SU-DHL-6 (cell line): Measurements from ENCODE around the gene TSHZ2.

Experiments
- EZH2phosphoT487 ChIP-seq: fragments of 200-600 bp; sonication (generic), shearing (Covaris generic); conservative IDR thresholded peaks from 2 replicates; pipeline ENCODE4 v1.6.1; 2018; ENCODE audit warnings: mild to moderate bottlenecking, antibody characterized with exemption, low read length, moderate library complexity, mixed read lengths
- TF ChIP-seq, protein P1 (sequence below): fragments of 200-600 bp; sonication (generic); IDR thresholded peaks from one replicate; pipeline ENCODE4 v1.5.1; 2017; ENCODE audit warnings: antibody characterized with exemption, mild to moderate bottlenecking, low read length, moderate library complexity; ENCODE audit not compliant: insufficient read depth, poor library complexity, severe bottlenecking

- no peak for TF ChIP-seq EZH2phosphoT487
- TF ChIP-seq, protein P1, sequence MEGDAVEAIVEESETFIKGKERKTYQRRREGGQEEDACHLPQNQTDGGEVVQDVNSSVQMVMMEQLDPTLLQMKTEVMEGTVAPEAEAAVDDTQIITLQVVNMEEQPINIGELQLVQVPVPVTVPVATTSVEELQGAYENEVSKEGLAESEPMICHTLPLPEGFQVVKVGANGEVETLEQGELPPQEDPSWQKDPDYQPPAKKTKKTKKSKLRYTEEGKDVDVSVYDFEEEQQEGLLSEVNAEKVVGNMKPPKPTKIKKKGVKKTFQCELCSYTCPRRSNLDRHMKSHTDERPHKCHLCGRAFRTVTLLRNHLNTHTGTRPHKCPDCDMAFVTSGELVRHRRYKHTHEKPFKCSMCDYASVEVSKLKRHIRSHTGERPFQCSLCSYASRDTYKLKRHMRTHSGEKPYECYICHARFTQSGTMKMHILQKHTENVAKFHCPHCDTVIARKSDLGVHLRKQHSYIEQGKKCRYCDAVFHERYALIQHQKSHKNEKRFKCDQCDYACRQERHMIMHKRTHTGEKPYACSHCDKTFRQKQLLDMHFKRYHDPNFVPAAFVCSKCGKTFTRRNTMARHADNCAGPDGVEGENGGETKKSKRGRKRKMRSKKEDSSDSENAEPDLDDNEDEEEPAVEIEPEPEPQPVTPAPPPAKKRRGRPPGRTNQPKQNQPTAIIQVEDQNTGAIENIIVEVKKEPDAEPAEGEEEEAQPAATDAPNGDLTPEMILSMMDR = no peak
These were observed 19.1 kb upstream of the TSHZ2 start for GRCh38 chr20:52953020-52953419.
